ENCODE data around the gene PPP2R5D.
"Not testable (repeated sequence)": the region's sequence is repeated elsewhere in the genome, so short reads cannot be mapped to it uniquely, and the experiment has no call there.

PPP2R5D gene

GRCh38 chr6:43033496-43034189 is 49.3 kb downstream of the PPP2R5D start:
- no peak for DNase-seq

GRCh38 chr6:43034190-43034525 is 49.8 kb downstream of the PPP2R5D start:
- no peak for DNase-seq

- DNase-seq = no peak
These were observed 51.3 kb downstream of the PPP2R5D start for GRCh38 chr6:43035495-43036194.

- no peak for DNase-seq
These were observed 52.3 kb downstream of the PPP2R5D start for GRCh38 chr6:43036712-43037111.

GRCh38 chr6:43037197-43037596 is 52.8 kb downstream of the PPP2R5D start:
- DNase-seq = no peak

GRCh38 chr6:43037706-43038105 is 53.3 kb downstream of the PPP2R5D start:
- DNase-seq = no peak

- no peak for DNase-seq
These were observed 54.4 kb downstream of the PPP2R5D start for GRCh38 chr6:43038727-43039126.

- no peak for DNase-seq
These were observed 56.3 kb downstream of the PPP2R5D start for GRCh38 chr6:43040542-43041257.

GRCh38 chr6:43041475-43041874 is 57.1 kb downstream of the PPP2R5D start:
- DNase-seq = not testable (repeated sequence)

GRCh38 chr6:43043310-43043709 is 58.9 kb downstream of the PPP2R5D start:
- no peak for DNase-seq

GRCh38 chr6:43045371-43045930 is 61.1 kb downstream of the PPP2R5D start:
- DNase-seq = no peak

- DNase-seq = no peak
These were observed 63.6 kb downstream of the PPP2R5D start for GRCh38 chr6:43047998-43048397.

- no peak for DNase-seq
These were observed 66.6 kb downstream of the PPP2R5D start for GRCh38 chr6:43050981-43051380.

- no peak for DNase-seq
These were observed 68.0 kb downstream of the PPP2R5D start for GRCh38 chr6:43052225-43052841.

- DNase-seq = no peak
These were observed 68.6 kb downstream of the PPP2R5D start for GRCh38 chr6:43052842-43053544.

GRCh38 chr6:43053545-43054205 is 69.3 kb downstream of the PPP2R5D start, which contains the start of gene CUL7:
TSS of gene CUL7 (minus strand) at chr6:43053851. CDS start at chr6:43052788, 1,063 bp downstream.
- DNase-seq = peak; percentile 61 to 85

- no peak for DNase-seq
These were observed 70.0 kb downstream of the PPP2R5D start for GRCh38 chr6:43054206-43054943.

GRCh38 chr6:43055966-43056365 is 71.6 kb downstream of the PPP2R5D start:
- DNase-seq = no peak

- no peak for DNase-seq
These were observed 74.2 kb downstream of the PPP2R5D start for GRCh38 chr6:43058531-43058930.

- DNase-seq = peak; percentile 94 to 98
These were observed 75.0 kb downstream of the PPP2R5D start, which contains the start of the genes KLC4 and MRPL2 for GRCh38 chr6:43059168-43060033. TSS of gene KLC4 (plus strand) at chr6:43059631. CDS start at chr6:43061336, 1,705 bp downstream. TSS of gene MRPL2 (minus strand) at chr6:43059434. CDS start at chr6:43059381, 53 bp downstream.
